ENCODE data around the gene POU2F3.

Gene POU2F3

DNA sequence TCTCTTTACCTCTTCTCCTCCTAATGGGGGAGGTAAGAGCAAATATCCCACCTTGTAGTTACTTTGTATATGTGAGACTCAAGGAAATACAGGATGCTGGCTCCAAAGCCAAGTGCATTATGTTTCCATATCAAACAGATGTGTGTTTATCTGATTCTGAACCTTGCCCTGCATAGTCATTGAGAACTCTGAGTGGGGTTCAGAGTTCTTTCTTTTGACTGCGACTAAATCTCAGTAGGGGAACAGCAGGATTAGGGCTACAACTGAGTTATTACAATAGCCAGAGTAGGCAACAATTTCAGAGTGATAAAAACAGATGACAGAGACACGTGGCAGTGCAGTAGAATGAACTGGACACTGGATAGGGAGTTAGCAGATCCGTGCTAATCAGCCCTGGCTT, 51.0 kb downstream of the POU2F3 start:
- no peak for DNase-seq

DNA sequence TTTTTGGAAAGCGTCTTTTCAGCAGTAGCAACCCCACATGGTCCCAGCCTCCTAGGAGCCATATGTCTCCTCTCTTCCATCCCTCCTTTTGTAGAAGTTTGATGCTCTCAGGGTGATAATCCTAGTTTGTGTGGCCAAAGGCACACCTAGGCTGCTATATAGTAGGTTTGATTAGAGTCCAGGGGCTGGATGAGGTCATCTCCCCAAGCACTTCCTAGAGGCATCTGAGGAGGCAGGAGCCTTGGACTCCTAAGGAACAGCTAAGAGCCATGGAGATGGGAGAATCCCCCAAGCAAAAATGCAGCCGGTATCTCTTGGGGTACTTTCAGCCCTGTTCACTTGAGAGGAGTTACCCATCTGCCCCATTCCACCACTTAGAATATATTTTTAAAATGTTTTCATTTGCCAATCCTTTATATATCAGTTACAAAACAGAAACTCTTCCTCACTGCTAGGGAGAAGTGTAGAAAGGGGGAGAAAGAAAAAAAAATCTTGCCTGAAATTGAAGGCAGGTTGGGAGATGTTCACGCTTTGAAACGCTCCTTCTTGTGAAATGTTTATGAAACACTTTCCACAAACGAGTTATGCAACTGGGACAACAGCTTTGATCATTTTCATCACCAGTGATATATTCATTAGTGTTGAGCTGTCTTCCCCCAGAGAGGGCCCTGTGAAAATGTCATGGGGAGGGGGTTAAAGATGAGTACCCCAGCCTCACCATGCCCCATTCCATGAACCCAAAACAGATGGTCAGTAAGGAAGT, 53.3 kb downstream of the POU2F3 start:
- DNase-seq, result no peak

DNA sequence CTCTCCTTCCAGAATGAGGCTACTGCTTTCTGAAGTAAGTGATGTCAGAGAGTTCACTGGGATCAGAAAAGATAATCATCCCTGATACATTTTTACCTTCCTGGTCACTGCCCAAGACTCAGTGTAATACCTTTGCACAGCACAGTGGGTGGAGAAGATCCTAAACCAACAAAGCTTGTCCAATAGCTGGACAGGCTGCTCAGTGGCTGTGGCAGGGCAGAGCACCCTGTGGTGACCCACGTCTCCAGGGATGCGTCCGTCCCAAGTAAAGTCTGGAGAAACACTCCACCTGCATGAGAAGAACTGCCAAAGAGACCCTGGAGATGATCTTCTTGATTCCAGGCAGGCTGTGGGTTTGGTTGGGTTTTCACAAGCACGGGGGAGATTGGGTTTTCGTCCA, 54.2 kb downstream of the POU2F3 start:
- no peak for DNase-seq

DNA sequence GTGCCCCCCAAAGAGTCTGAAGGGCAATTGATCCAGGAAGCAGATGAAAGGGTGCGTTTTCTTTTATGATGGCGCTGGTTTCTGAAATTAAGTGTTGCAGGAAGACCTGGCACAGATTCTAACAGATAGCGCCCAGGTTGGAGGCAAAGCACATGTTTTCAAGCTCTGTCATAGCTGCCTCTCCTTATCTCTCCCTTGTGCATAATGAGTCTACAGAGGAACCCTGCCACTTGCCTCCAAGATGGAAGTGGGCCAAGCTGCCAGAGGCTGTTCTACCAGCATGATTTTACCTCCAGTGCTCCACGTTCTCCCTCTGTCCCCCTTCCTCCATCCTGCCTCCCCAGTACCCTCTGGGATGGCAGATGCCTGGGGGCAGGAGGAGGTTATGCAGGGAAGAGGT, 55.2 kb downstream of the POU2F3 start:
- no peak for DNase-seq

DNA sequence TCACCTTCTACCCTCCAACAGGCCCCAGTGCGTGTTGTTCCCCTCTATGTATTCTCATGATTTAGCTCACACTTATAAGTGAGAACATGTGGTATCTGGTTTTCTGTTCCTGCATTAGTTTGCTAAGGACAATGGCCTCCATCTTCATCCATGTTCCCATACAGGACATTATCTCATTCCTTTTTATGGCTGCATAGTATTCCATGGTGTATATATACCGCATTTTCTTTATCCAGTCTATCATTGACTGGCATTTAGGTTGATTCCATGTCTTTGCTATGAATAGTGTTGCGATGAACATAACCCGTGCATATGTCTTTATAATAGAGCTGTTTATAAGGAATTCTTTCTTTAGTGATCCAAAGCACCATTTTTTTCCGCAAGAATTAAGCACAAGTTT, 56.6 kb downstream of the POU2F3 start:
- no peak for DNase-seq

DNA sequence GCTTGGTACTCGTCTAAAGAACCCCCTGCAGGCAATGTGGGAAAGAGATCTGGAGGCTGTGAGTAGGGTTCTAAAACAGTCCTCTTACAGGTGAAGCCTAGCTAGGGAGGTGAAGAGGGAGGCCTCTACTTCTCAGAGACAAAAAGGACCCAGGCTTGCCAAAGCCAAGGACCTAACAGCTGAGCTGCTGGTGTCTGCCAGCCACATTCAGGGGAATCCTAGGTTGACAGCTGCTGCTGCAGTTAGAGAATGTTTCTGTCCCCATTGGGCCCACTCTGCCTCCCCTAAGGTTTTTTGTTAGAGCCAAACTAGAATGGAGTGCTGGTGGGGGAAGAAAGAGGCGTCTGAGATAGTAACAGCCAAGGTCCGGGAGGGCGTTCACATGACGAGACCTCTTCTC, 58.5 kb downstream of the POU2F3 start:
- no peak for DNase-seq

DNA sequence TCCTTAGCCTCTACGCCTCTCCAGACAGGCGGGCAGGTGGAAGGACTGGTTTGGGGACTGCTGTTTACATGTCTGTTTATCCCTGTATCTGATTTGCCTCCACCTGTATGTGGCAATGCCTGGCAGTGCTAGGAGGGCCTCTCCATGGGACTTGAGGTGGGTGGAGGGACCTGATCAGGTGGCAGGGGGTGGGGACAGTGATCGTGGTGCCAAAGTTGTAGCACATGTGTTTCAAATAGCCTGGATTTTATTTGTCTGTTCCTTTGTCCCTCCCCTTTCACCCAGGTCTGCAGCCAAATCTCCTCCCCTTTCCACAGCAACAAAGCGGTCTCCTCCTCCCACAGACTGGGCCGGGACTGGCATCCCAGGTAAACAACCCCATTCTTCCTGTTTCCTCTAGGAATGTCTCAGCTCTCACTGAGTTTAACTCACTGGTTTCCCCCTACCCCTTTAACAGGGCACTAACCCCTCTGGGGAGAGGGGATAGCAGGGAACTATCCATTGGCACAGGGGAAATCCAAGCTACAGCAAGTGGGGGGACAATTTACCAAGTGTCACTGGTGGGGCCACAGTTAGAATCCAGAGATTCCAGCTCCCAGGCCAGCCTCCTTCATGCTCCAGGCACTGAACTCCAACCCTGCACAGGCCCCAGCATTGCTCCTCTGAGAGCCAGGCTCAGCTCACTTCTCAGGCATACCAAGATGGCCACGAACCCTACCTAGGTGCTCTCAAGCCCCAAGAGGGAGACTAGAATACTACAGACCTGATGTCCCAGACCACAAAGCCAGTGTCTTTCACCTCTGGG, 62.3 kb downstream of the POU2F3 start:
- no peak for DNase-seq

DNA sequence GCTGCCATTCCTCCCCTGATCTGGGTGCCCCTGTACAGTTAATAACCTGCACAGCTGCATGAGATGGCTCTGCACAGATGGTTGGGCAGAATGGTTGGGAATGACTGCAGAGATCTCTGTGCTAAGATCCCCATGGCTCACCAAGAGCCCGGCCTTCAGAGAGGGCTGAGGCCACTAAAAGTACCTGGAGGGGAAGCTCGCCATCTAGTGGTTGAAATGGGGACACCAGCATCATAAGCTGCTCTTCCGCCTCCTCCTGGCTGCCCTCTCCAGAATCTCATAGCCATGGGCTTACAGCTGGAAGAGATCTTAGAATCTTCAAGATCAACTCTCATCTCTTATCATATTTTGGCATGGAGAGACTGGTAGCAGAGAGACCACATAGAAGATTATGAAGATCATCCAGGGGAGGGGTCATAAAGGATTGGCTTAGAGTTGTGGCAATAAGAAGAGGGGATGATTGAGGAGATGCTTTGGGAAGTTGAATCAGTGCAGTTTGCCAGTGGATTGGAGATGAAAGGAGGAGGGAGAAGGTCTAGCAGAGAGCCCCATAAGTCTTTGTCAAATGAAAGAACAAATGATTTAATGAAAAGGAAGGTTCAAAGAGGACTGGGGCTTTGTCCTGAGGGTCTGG, 63.2 kb downstream of the POU2F3 start:
- DNase-seq, result no peak

DNA sequence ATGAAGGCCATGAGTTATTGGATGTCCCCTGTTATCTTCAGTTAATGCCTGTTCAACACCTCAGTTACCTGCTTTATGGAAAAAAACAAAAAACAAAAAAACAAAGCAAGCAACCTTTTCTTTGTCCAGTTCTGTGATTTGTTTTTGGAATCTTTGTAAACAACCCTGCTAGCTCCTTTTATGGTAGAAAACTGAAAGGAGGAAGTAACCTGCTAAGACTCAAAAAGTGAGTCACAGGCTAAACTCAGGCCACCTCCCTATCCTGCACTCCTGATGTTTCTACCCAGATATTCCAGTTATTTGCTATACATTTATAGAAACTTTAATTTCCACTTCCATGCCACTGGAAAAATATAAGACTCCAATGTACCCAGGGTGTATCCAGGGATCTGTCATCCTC, 64.6 kb downstream of the POU2F3 start:
- DNase-seq, result no peak

DNA sequence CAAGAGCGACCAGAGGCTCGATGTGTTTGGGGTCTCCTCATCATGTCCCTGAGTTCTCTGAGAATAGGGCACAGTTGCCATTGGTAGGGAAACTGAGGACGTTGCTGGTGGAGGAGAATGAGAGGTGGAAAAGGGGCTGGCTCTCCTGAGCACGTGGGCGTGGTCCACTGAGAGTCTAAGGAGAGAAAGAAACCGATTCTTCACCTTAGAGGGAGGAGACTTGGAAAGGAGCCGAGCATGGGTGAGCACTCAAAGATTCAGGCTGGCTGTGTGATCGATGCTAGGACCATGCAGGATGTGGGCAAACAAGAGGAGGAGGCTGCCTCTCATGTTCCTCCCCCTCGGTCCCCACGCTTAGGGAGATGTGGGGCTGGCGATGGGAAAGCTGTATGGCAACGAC, 65.3 kb downstream of the POU2F3 start:
- DNase-seq, result no peak

DNA sequence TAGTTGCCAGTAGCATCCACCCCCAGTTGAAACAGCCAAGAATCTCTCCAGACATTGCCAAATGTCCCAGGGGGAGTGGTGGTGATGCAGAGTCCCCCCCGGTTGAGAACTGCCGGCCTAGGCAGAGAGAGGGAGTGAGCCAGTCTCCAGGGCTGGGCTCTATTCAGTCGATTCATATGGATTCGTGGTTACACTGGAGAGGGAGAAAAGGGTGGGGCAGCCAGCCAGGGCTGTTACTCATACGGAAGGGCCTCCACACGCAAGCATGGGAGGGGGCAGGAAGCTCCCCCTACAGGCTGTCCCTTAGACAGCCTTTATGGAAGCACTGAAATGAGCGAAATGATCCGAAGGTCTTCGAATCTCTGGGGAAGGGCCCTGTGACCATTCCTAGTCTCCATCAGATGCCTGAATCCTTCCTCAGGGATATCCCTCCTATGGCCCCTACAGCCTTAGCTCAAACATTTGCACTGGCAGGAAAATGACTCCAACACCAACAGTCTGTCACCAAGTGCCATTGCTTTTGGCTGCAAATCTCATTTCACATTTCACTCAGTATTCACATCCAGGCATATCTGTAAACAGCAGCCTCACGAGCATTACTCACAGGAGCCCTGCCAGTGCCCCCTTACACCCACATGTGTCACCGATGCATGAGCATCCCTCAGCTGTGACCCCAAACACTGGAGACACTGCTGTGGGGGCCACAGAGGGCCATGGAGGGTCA, 66.7 kb downstream of the POU2F3 start:
- DNase-seq, result no peak

DNA sequence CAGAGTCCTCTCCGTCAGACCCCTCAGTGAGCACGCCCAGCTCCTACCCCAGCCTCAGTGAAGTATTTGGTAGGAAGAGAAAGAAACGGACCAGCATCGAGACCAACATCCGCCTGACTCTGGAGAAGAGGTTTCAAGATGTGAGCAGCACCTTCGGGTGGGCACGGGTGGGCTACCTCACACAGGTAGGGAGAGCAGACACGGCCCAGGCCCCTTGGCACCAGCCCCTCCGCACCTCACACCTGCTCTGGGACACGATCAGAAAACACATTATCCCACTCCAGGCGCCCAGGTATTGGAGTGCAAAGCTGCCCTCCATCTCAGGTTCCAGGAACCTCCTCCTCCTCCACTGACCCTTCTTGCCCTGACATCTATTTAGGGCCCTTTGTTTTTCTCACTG, 67.5 kb downstream of the POU2F3 start:
- no peak for DNase-seq

DNA sequence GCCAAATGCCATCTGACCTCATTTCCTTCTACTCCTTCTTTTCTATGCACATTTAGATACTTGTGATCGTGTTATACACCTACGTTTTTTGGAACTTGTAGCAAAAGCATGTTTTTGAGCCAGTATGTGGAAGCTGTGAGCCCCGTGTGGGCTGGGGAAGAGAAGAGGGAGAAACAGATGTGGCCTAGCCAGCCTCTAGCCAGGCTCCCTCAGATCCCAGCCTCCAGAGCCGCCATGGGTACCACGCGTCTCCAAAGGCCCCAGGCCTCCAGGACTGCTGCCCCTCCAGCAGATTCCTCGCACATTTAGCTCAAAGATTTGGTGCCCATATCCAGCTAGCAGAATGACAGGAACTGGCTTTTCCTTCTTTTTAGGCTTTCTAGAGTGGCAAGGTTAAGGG, 68.1 kb downstream of the POU2F3 start:
- no peak for DNase-seq

DNA sequence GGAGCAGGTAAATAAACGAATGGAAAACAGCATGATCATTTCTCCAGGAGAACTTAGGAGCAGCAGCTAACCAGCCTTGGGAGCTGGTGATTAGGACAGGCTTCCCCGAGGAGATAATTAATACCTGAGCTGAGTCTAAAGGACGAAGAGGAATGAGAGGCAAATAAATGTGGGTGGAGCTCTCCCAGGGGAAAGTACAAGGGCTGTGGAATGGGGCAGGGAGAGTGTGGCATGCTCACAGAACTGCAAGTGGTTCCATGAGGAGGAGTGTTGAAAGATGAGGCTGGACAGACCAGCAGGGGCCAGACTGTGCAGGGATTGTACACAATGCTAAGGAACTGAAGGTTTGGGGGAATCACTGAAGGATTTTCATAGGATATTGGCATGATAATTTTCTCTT, 70.9 kb downstream of the POU2F3 start:
- no peak for DNase-seq

DNA sequence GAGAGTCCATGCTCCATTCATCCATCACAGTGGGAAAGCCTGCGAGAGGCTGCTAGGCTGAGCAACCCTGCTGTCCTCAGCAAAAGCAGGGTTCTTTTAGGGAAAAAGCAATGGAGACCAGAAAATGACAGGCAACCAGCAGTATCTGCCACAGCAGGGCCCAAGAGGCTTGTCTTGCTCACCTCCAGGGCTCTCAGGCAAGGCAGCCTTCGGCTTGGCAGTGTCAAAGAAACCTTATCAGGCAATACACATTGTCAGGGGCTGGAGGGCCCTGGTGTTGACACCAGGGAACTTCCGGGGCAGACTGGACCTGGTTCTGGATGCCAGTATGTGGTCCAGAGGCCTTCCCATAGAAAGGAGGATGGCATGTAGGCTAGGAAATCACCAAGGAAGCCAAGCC, 74.9 kb downstream of the POU2F3 start:
- DNase-seq, result no peak

DNA sequence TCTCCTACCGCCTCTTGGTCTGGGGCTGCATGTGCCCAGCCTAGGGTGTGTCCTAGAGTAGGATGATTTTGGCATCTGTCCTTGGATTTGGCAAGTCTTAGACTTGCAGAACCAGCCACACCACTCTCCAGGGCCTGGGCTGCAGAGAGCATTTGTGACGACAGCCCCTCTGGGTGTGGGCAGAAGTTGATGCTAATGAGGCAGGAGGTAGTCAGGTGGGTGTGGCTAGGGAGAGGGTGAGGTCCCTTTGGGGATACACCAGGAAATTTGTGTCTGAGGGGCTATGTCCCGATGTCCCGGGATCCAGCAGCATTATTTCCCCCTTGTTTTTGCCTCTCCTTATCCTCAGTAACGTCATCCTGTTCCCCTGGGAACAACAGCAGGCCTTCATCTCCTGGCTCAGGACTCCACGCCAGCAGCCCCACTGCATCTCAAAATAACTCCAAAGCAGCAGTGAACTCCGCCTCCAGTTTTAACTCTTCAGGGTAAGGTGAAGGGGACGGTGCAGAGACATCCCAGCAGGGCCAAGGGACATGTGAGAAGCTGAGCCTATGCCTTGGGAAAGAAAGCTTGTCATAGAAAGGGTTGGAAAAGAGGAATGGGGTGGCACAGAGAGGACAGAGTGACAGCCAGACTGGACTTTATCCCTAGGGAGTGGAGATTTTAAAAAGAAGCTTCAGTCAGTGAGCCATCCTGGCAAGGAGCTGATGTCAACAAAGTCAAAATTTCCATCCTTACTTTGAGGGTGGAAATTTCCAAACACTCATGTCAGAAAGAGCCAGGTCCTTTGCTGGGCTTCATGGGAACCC, 77.1 kb downstream of the POU2F3 start:
- DNase-seq, result no peak

DNA sequence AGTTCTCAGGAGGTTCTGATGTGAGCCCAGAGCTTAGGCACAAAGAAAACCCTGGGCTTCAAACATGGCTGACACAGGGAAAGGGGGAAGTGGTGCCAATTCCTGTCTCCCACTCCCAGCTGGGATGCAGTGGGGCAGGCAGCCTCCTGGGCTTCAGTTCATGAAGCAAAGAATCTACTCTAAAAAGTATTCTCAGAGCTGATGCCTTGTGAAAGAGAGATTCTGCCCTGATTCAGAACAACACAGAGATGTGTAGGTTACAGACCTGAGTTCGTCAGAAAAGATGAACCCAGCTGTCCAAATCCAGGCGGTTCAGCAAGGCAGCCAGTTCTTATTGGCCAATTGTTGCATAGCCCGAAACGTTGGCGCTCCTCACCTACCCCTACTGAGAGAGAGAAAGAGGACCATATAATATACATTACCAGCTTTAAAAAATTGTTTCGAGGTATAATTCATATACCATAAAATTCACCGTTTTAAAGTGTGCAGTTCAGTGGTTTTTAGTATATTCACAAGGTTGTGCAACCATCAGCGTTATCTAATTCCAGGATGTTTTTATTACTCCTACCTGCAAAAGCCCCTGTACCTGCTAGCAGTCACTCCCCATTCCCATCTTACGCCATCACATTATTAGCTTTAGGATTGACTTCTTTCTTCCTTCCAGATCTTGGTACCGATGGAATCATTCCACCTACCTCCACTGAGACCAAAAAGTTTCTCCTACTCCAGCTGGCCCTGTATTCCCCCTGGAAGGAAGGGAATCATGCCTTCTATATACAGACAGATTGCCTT, 77.9 kb downstream of the POU2F3 start:
- DNase-seq, result no peak

DNA sequence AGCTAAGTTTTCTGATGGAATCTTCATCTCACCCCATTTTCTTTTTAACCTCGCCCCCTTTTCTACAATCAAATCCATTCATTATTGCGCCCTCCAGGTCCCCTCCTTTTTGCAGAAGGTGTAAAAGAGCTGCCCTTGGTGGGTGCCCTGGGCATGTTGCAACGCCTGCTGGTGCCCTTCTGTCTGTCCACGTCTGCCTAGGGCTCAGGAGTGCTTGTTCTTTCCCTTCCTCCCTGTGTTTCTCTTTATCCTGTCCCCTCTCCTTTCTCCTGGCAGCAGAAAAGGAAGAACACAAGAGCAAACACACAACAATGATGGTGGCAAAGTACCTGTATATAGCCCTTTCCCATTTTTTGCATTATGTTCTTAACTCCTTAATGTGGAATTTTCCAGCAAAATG, 79.0 kb downstream of the POU2F3 start:
- DNase-seq, result no peak

DNA sequence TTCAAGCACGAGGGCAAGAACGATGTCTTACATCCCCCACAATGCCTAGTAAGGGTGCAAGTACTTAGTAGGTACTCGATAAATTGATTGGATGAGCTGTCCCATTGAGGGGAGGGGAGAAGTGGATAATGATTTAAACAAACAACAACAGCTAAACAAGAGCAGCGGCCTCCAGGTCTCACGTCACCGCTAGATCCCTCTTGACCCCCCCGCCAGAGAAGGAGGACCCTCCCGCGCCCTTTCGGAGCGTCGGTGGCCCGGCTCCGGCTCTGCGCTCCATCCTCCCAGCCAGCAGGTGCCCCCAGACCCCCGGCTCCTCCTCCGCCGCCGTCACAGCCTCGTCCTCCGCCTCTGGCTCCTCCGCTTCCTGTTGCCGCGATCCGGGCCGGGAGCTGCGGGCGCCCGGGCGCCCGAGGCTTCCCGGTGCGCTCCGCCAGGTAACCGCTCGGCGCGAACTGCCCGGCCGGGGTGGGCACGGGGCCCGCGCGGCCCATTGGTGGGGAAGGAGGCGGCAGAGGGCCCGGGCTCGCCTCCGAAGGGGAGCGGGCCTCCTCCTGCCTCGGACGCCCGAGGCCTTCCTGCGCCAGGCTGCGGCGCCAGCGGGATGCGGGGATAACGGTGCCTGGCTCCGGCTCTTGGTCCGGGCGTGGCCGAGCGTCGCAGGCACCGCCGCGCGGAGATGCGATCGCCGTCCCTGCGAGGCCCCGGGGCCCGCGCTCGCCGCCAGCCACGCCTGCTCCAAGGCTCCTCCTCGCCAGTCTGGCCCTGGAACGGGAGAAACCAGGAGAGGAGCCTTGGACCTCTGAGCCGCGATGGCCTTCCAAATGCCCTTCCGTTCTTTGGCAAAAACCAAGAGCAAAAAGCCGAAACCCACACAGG, 85.2 kb downstream of the POU2F3 start, which contains the start of gene TLCD5:
TLCD5 (plus strand) TSS at position 368 of the 879 bp plus-strand sequence. CDS start 2,143 bp downstream, outside the sequence.
- no peak for DNase-seq

DNA sequence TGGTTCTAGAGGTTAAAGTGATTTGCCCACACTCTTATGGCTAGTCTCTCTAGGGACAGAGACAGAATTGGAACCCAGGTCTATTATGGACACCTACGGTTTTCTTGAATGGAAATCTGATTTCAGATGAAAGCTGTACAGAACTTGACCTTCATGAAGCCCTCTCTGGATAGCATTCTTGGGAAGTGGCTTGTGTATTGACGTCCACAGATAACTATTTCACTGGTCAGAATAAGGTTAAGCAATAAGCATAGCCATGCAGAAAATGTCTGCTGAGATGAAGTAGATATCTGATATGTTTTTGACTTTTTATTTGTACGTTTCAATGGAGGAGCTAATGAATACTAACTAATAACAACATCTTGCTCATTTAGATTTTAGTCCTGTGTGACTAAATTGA, 86.3 kb downstream of the POU2F3 start:
- DNase-seq, result no peak
